H9 (cell line): ENCODE results near the gene AURKB. TPM values are rescaled to one million over a fixed set of nuclear protein-coding genes. Genes with fewer than 3 reads are reported as not detected.

Experiments used
- DNase-seq: peaks from one replicate; pipeline ENCODE4 v3.0.0-alpha.2; 2017
- H2AFZ ChIP-seq: one replicate; pipeline ENCODE4 v1.6.1; 2013; ENCODE audit warnings: mild to moderate bottlenecking, low read length, control low read depth, moderate library complexity
- H2AK5ac ChIP-seq: 2 replicates; pipeline ENCODE4 v1.6.1; 2013; ENCODE audit warnings: low read length, control low read depth, mixed read lengths; ENCODE audit not compliant: insufficient read length
- H2BK120ac ChIP-seq: one replicate; pipeline ENCODE4 v1.6.1; 2013; ENCODE audit warnings: low read depth, mild to moderate bottlenecking, low read length, control low read depth, inconsistent platforms; ENCODE audit not compliant: poor library complexity, severe bottlenecking
- H2BK12ac ChIP-seq: 2 replicates; pipeline ENCODE4 v1.6.1; 2013; ENCODE audit warnings: low read length, control low read depth, mixed read lengths, low read depth; ENCODE audit not compliant: insufficient read length
- H2BK15ac ChIP-seq: 2 replicates; pipeline ENCODE4 v1.6.1; 2013; ENCODE audit warnings: low read depth, low read length, control low read depth
- H2BK20ac ChIP-seq: one replicate; pipeline ENCODE4 v1.6.1; 2013; ENCODE audit warnings: low read depth, mild to moderate bottlenecking, low read length, control low read depth, inconsistent platforms; ENCODE audit not compliant: poor library complexity, severe bottlenecking
- H2BK5ac ChIP-seq: 2 replicates; pipeline ENCODE4 v1.6.1; 2013; ENCODE audit warnings: low read length, control low read depth, mixed read lengths; ENCODE audit not compliant: insufficient read length
- H3K14ac ChIP-seq: 2 replicates; pipeline ENCODE4 v1.6.1; 2013; ENCODE audit warnings: low read length, control low read depth; ENCODE audit not compliant: insufficient read depth
- H3K18ac ChIP-seq: 2 replicates; pipeline ENCODE4 v1.6.1; 2013; ENCODE audit warnings: low read depth, mild to moderate bottlenecking, mixed read lengths, low read length, control low read depth; ENCODE audit not compliant: insufficient read length
- H3K23ac ChIP-seq: 2 replicates; pipeline ENCODE4 v1.6.1; 2013; ENCODE audit warnings: low read length, control low read depth, mixed read lengths, low read depth; ENCODE audit not compliant: insufficient read length
- H3K23me2 ChIP-seq: 2 replicates; pipeline ENCODE4 v1.6.1; 2013; ENCODE audit warnings: low read depth, mild to moderate bottlenecking, mixed read lengths, low read length, control low read depth; ENCODE audit not compliant: insufficient read length, poor library complexity, severe bottlenecking
- H3K27ac ChIP-seq: 2 replicates; pipeline ENCODE4 v1.5.1; 2013; ENCODE audit warnings: low read length, control low read depth, mixed read lengths, low read depth; ENCODE audit not compliant: insufficient read length
- H3K27me3 ChIP-seq: 2 replicates; pipeline ENCODE4 v1.6.1; 2013; ENCODE audit warnings: low read length, control low read depth, inconsistent platforms; ENCODE audit not compliant: insufficient read depth
- H3K4ac ChIP-seq: 2 replicates; pipeline ENCODE4 v1.6.1; 2013; ENCODE audit warnings: low read depth, mild to moderate bottlenecking, control low read depth, inconsistent platforms, low read length, moderate library complexity
- H3K4me1 ChIP-seq: 2 replicates; pipeline ENCODE4 v1.6.1; 2013; ENCODE audit warnings: low read length, control low read depth, inconsistent platforms; ENCODE audit not compliant: insufficient read depth
- H3K4me2 ChIP-seq: 2 replicates; pipeline ENCODE4 v1.6.1; 2013; ENCODE audit warnings: low read length, control low read depth, mixed read lengths; ENCODE audit not compliant: insufficient read length, insufficient read depth
- H3K56ac ChIP-seq: 2 replicates; pipeline ENCODE4 v1.6.1; 2013; ENCODE audit warnings: low read depth, mild to moderate bottlenecking, mixed read lengths, low read length, control low read depth; ENCODE audit not compliant: insufficient read length
- H3K79me1 ChIP-seq: 2 replicates; pipeline ENCODE4 v1.6.1; 2013; ENCODE audit warnings: low read depth, mild to moderate bottlenecking, moderate library complexity, low read length, control low read depth, inconsistent platforms; ENCODE audit not compliant: insufficient read depth, poor library complexity, severe bottlenecking
- H3K79me2 ChIP-seq: 2 replicates; pipeline ENCODE4 v1.6.1; 2013; ENCODE audit warnings: low read length, control low read depth, inconsistent platforms; ENCODE audit not compliant: insufficient read depth
- H3K9ac ChIP-seq: 2 replicates; pipeline ENCODE4 v1.6.1; 2013; ENCODE audit warnings: low read length, control low read depth, mixed read lengths; ENCODE audit not compliant: insufficient read length; ENCODE audit errors: extremely low read depth
- H3K9me3 ChIP-seq: one replicate; pipeline ENCODE4 v1.6.1; 2013; ENCODE audit warnings: low read depth, low read length, inconsistent platforms; ENCODE audit not compliant: control insufficient read depth
- H3T11ph ChIP-seq: one replicate; pipeline ENCODE4 v1.6.1; 2013; ENCODE audit warnings: mild to moderate bottlenecking, low read length, control low read depth, inconsistent platforms
- H4K20me1 ChIP-seq: one replicate; pipeline ENCODE4 v1.6.1; 2013; ENCODE audit not compliant: control insufficient read depth, insufficient read length, insufficient read depth
- H4K5ac ChIP-seq: 2 replicates; pipeline ENCODE4 v1.6.1; 2013; ENCODE audit warnings: low read depth, mild to moderate bottlenecking, mixed read lengths, low read length, control low read depth; ENCODE audit not compliant: insufficient read length
- H4K8ac ChIP-seq: replicated peaks from 2 replicates; pipeline ENCODE4 v1.6.1; 2013; ENCODE audit warnings: low read length, control low read depth, mixed read lengths, low read depth; ENCODE audit not compliant: insufficient read length
- H4K91ac ChIP-seq: 2 replicates; pipeline ENCODE4 v1.6.1; 2013; ENCODE audit warnings: low read depth, mild to moderate bottlenecking, moderate library complexity, mixed read lengths, low read length, control low read depth; ENCODE audit not compliant: insufficient read length
- H3K27ac Mint-ChIP-seq, 3 experiments: 2 replicates in 2 of 3; 3 replicates in 1 of 3; pipeline ENCODE4 v1.8.0; 2020 to 2021; ENCODE audit warnings: mixed read lengths in 3 of 3, mild to moderate bottlenecking in 1 of 3, moderate library complexity in 1 of 3
- H3K27me3 Mint-ChIP-seq: 2 replicates; pipeline ENCODE4 v1.8.0; 2021; ENCODE audit warnings: low read depth, mild to moderate bottlenecking, moderate library complexity, mixed read lengths
- H3K36me3 Mint-ChIP-seq, 3 experiments: 2 replicates in 2 of 3; 3 replicates in 1 of 3; pipeline ENCODE4 v1.8.0; 2020 to 2021; ENCODE audit warnings: low read depth in 3 of 3, mixed read lengths in 3 of 3; ENCODE audit not compliant: insufficient read depth in 1 of 3
- H3K4me1 Mint-ChIP-seq, 2 experiments: 2 replicates each; pipeline ENCODE4 v1.8.0; 2020; ENCODE audit warnings: mixed read lengths in 2 of 2
- H3K4me3 Mint-ChIP-seq, 2 experiments: 2 replicates in 1 of 2; 3 replicates in 1 of 2; pipeline ENCODE4 v1.8.0; 2020 to 2021; ENCODE audit warnings: mild to moderate bottlenecking in 2 of 2, mixed read lengths in 2 of 2, moderate library complexity in 1 of 2
- H3K9me3 Mint-ChIP-seq, 2 experiments: 2 replicates in 1 of 2; 3 replicates in 1 of 2; pipeline ENCODE4 v1.8.0; 2020; ENCODE audit warnings: mild to moderate bottlenecking in 2 of 2, mixed read lengths in 2 of 2, moderate library complexity in 1 of 2
- CTCF ChIP-seq: fragments of 200-600 bp; sonication (generic); conservative IDR thresholded peaks from 3 replicates; pipeline ENCODE4 v1.8.0; 2021; ENCODE audit warnings: antibody characterized with exemption, mild to moderate bottlenecking
- WGBS: extraction: QIAGEN DNeasy Blood & Tissue Kit; methylation state at CpG from one replicate; pipeline ENCODE4 v1.1.7; 2013; ENCODE audit warnings: missing lambda C conversion rate, low lambda C conversion rate, mixed read lengths; ENCODE audit not compliant: insufficient read length; ENCODE audit errors: extremely low coverage; 5-methylcytosine and 5-hydroxymethylcytosine counted together
- total RNA-seq: library from RNA; stranded (reverse); gene quantifications from 2 replicates; pipeline ENCODE4 v1.2.1, GENCODE V29; 2021

AURKB gene
- total RNA-seq, 1 experiment from 2014 or later: 171 TPM

DNA sequence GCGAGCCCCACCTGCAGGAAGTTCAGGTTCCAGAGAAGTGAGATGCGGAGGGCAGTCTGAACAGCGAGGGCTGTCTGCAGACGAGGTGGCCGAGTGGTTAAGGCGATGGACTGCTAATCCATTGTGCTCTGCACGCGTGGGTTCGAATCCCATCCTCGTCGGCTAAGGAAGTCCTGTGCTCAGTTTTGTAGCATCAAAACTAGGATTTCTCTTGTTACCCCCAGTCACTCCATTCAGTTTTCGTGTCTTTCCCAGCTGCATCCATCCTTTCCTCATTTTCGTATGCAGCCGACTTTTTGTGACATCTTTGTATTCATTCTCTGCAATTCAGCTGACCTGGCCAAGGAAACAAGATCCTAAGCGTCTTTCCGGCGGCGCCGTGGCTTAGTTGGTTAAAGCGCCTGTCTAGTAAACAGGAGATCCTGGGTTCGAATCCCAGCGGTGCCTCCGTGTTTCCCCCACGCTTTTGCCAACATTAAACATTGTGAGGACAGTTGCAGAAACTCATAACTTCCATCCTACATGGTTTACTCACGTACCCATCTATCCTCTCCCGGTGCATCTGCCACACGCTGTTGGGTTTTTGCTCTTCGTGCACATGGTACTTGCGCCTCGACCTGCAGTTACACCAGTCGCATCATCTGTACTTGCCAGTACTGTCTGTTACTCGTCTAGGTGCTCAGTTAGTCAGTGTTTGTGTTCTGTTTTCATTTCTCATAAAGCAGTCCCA, 23.4 kb downstream of the AURKB start:
- Histone ChIP-seq H3T11ph (no peak overlapping the region), H4K5ac (no peak overlapping the region), H3K4me1 (peaks cover 9% of the 10 kb centered on the region; the same call in 1 of the 2 replicates), H3K14ac (peak overlapping the region; percentile 37; the same call in 1 of the 2 replicates), H2BK15ac (no peak overlapping the region), H2BK20ac (no peak overlapping the region), H3K79me2 (no peaks in the 10 kb centered on the region), H3K27ac (peak overlapping the region; percentile 50), H2AFZ (no peak overlapping the region), H2BK120ac (no peak overlapping the region), H3K9me3 (no peaks in the 10 kb centered on the region), H2BK12ac (no peak overlapping the region), H2AK5ac (no peak overlapping the region), H2BK5ac (no peak overlapping the region), H3K23me2 (peaks cover 19% of the 10 kb centered on the region), H3K23ac (no peak overlapping the region), H4K8ac (no peak overlapping the region), H4K20me1 (peaks cover 3% of the 10 kb centered on the region), H4K91ac (no peak overlapping the region), H3K4ac (no peak overlapping the region), H3K27me3 (peaks cover 2% of the 10 kb centered on the region; the same call in 1 of the 2 replicates), H3K4me2 (peak overlapping the region; percentile 99), H3K79me1 (no peaks in the 10 kb centered on the region), H3K18ac (peak overlapping the region; percentile 64), H3K9ac (peak overlapping the region; percentile 81), H3K56ac (no peak overlapping the region)
- Mint-ChIP-seq H3K9me3 (no peaks in the 10 kb centered on the region), H3K4me1 (peaks cover 12 to 15% of the 10 kb centered on the region in 2 experiments), H3K4me3 (no peak overlapping the region), H3K27me3 (peaks cover 9% of the 10 kb centered on the region), H3K36me3 (no peaks in the 10 kb centered on the region; a peak in 1 of 7 replicates), H3K27ac (no peak overlapping the region)
- DNase-seq: peak; percentile 98
- WGBS: no CpG with 5 or more reads among the region's 32 CpGs
- peak; percentile 48; the same call in 2 of the 3 replicates for TF ChIP-seq CTCF
